Measurements from ENCODE around the gene SSBP3.

GRCh38 chr1:54324251-54325140, 81.7 kb downstream of the SSBP3 start:
- TF ChIP-seq POLR2AphosphoS5 (IDR thresholded peaks at IDR 0.05; ENCODE audit: low read depth, low read length), result no peak
- TF ChIP-seq REST (IDR thresholded peaks at IDR 0.05; ENCODE audit: insufficient read depth in 1 of 2, low read depth in 2 of 2, low read length in 2 of 2), result no peak
- no peak for TF ChIP-seq TAF1 (IDR thresholded peaks at IDR 0.05; ENCODE audit: borderline replicate concordance, insufficient read depth, low read length)
- TF ChIP-seq FOXP2 (optimal IDR thresholded peaks at IDR 0.05; ENCODE audit: borderline replicate concordance, extremely low read depth, extremely low read length, insufficient read depth), result no peak

All from PFSK-1 (cell line).